LNCAP (cell line): ENCODE measurements around the gene BPIFB2.

Source experiments
- TF ChIP-seq, protein P1 (sequence below): fragments of 450-650 bp; IDR thresholded peaks from 2 replicates; pipeline ENCODE4 v1.5.1; 2017; ENCODE audit warnings: mild to moderate bottlenecking

Gene BPIFB2

DNA sequence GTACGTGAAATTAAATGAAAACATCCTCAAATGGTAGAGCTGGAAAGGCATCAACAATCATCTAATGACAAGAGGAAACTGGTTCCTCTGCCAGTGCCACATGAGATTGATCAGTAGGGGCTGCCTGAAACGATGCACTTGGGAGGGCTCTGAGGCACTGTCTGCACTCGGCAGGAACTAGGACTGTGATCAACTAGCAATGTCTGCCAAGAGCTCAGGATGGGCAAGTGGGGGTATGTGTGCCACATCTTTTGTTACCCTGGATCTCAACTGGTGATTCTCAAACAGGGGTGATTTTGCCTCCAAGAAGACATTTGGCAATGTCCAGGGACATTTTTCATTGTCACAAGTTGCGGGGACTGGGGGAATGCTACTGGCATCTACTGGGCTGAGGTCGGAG lies 25.9 kb downstream of the BPIFB2 start:
- TF ChIP-seq, protein P1, sequence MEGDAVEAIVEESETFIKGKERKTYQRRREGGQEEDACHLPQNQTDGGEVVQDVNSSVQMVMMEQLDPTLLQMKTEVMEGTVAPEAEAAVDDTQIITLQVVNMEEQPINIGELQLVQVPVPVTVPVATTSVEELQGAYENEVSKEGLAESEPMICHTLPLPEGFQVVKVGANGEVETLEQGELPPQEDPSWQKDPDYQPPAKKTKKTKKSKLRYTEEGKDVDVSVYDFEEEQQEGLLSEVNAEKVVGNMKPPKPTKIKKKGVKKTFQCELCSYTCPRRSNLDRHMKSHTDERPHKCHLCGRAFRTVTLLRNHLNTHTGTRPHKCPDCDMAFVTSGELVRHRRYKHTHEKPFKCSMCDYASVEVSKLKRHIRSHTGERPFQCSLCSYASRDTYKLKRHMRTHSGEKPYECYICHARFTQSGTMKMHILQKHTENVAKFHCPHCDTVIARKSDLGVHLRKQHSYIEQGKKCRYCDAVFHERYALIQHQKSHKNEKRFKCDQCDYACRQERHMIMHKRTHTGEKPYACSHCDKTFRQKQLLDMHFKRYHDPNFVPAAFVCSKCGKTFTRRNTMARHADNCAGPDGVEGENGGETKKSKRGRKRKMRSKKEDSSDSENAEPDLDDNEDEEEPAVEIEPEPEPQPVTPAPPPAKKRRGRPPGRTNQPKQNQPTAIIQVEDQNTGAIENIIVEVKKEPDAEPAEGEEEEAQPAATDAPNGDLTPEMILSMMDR, result no peak

- TF ChIP-seq, protein P1, result no peak
Observed at GRCh38 chr20:33034115-33034514, 26.6 kb downstream of the BPIFB2 start.

DNA sequence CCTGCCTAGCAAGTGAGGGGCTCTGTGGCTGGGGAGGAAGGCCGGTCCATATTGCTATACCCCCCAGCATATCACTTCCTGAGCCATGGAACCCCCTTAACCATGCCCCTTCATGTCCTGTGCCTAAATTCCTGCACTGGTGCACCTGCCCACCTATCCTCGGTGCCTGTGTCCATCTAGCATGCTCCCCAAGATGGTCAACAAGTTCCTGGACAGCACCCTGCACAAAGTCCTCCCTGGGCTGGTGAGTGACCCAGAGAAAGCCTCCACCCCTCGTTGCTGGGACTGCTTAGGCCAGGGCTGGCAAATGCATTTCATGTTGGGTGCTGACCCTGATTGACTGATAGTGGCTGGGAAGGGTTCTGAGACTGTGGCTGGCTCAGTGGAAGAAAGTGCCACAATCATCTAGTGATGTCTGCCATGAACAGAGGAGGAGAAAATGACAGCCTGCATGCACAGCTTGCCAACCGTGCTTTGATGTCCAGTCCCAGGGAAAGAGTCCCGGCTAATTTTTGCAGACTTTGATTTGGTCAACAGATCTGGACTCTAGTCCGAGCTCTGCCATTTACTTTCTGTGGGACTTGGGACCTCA lies 27.5 kb downstream of the BPIFB2 start:
- TF ChIP-seq, protein P1, result no peak

- TF ChIP-seq, protein P1, result no peak
Observed at GRCh38 chr20:33037456-33037855, 30.0 kb downstream of the BPIFB2 start.

DNA sequence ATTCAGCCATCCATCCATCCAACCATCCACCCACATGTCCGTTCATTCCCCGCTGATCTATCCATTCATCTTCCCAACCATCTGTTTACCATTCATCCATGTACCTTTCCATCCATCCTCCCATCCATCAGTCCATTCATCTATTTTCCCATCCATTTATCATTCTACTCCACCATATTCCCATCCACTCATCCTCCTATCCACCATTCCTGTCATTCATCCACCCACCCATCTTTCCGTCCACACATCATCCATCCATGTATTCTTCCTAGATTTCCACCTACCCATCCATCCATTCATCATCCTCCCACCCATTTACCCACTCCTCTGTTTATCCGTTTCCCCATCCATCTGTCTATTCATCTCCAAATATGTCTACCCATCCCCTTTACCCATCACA lies 30.7 kb downstream of the BPIFB2 start:
- TF ChIP-seq, protein P1, result no peak

- TF ChIP-seq, protein P1, result no peak
Observed at GRCh38 chr20:33042430-33042829, 34.9 kb downstream of the BPIFB2 start.

DNA sequence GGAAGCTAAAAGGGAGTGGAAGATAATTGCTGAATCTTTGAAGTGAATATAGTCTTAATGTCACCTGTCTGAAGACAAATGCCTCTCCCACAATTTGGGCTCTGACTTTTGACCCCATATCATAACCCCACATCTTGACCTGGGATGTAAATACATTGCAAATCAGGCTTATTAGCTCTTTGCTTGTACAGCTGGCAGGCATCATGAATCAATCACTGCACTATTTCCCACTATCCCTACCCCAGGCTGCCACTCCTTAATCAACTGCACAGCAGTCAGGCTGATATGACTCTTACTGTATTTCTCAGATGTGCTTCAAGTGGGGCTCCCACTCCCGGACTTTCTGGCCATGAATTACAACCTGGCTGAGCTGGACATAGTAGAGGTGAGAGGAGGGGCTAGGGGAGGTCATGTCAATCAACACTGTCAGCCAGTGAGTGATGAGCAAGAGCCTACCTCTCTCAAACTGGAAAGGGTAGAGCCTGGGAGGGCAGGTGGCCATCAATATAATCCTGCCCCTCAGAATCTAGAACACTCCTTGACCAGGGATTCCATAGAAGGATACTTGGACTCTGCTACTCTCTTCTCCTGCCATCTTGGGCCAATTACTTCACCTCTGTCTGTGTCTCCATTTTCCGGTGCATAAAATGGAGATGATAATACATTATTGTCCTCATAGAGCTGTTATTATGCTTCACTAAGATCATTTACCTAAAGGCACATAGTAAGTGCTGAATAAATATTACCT lies 35.7 kb downstream of the BPIFB2 start:
- TF ChIP-seq, protein P1, result no peak
